Left kidney (tissue), 2 donors: ENCODE results near the gene CTNNBL1. TPM values are rescaled to one million over a fixed set of nuclear protein-coding genes. Genes with fewer than 3 reads are reported as not detected.

ENCODE experiments used
- DNase-seq: peaks from one replicate; pipeline ENCODE4 v3.0.0-alpha.2; 2013
- polyA plus RNA-seq: library from polyadenylated mRNA; unstranded; fragments of 120-200 nt; gene quantifications from one replicate; pipeline ENCODE4 v1.2.1, GENCODE V29; 2013; ENCODE audit not compliant: insufficient read length

The CTNNBL1 gene
- polyA plus RNA-seq, 1 donor = 51.5 TPM

GRCh38 chr20:37915800-37916570 is 222.2 kb downstream of the CTNNBL1 start:
- DNase-seq = no peak

DNA sequence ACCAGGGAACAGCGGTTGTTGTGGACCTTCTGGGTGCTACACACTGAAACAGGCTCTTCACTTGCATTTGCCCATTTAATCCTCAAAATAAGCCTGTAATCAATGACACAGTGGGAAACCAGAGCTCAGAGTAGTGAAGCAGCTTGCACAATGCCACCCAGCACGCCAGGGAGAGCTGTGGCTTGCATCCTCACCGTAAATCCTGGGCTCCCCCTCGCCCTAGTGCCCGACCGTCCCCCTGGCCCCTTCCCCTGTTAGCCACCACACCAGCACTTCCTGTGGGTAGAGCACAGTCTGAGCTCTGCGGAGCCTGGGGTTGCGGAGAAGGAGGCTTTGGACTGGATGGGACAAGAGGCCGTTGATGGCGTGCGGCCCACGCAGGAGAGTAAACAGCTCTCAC is 223.6 kb downstream of the CTNNBL1 start:
- no peak for DNase-seq

GRCh38 chr20:37918035-37918434 is 224.2 kb downstream of the CTNNBL1 start:
- no peak for DNase-seq

DNA sequence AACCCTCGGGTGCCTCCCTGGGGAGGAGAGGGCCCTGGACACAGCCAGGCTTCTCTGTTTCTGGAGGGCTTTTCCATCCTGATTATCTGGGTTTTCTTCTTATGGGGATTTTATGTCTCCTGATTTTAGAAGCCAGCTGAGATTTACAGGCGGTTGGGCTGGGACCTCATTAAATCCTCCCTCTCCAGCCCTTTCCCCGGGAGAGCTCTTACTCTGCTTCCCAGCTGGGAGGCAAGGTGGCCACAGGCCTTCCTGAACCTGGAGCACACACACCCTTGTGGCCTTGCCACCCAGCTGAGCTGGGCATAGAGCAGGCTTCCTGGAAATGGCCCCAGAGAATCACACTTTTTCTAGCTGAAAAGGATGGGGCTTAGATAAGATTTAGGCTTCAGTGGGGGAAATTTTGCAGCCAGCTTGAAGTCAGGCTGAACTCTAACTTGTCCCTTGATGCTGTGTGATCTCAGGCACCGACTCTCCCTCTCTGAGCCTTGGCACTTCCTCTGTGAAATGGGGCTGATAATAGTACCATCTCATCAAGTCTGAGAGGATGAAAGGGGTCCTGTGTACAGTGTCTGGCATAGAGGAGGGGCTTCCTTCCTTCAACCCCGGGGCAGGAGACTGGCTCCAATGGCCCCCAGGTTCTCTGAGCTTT is 225.7 kb downstream of the CTNNBL1 start:
- DNase-seq = no peak

- DNase-seq = no peak
Measured at GRCh38 chr20:37920270-37920669, 226.4 kb downstream of the CTNNBL1 start.

- DNase-seq = no peak
Measured at GRCh38 chr20:37920679-37921322, 227.0 kb downstream of the CTNNBL1 start.

DNA sequence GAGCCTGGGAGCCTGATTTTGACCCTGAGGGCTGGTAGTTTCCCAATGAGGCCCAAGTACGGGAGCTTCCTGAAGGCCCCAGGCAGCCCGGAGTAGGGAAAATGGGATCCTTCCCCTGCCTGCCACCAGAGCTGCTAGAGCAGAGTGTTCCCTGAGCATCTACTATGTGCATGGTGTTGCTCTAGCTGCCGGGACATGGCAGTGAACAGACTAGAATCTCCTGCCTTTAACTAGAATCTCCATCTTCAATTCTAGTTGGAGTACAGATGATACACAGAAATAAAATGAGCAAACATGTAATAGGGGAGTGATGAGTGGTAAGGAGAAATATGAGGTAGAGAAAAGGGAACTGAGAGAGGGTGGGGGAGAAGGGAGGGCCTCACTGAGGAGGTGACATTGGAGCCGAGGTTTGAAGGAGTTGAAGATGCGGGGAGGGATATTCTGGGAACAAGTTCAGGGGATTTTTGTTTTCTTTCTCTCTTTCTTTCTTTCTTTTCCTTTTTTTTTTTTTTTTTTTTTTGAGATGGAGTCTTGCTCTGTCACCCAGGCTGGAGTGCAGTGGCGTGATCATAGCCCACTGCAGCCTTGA is 227.6 kb downstream of the CTNNBL1 start:
- no peak for DNase-seq

Other genes starting within 250 kb of the CTNNBL1 start
- 90.1 TPM for gene NNAT, start 172.8 kb upstream of the CTNNBL1 start, polyA plus RNA-seq
- gene BLCAP, start 166.2 kb upstream of the CTNNBL1 start, polyA plus RNA-seq = 85.7 TPM
- gene VSTM2L, start 209.1 kb downstream of the CTNNBL1 start, polyA plus RNA-seq = 0.76 TPM